Measurements from ENCODE around the gene ACAA1. TPM values are rescaled to one million over a fixed set of nuclear protein-coding genes. Genes with fewer than 3 reads are reported as not detected.

ACAA1 gene
- total and polyA plus RNA-seq, 2 of the 13 experiments (the other 11 are each of a cell fraction or from before 2014, with no cell fraction given): 60.8 to 188 TPM

DNA sequence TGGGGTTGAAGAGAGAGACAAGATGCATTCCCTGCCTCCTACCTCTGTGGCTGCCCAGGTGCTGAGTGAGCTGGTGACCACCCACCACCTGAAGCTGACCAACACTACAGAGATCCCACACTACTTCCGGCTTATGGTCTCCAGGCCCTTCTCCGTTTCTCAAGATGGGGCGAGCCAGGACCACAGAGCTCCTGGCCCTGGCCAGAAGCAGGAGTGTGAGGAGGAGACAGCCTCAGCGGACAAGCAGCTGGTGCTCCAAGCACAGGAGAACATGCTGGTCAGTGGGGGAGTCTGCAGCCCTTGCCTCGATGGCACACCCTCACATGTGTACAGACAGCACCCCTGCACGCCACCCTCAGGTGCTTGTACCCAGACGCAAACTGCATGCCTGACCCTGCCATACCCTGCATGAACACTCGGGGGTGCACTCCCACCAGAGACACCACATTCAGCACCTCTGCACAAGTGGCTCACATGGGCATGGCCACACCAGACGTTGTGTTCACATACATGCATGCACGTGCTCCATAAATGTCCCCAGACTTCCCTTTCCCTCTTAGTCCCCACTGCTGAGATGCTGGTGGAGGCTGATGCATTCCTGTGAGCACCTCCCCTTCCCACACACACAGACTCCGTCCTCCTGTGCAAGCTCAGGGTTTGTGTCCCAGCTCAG lies 19.0 kb downstream of the ACAA1 start (continued):
- no peak for TF ChIP-seq U2AF2 (IDR thresholded peaks at IDR 0.05; ENCODE audit: low read depth, low read length)
- TF ChIP-seq THAP11 (CRISPR knock-in tag; IDR thresholded peaks at IDR 0.05): 0 out of 2 replicates have a peak, but pooled peaks have one; percentile 30
- TF ChIP-seq ZNF556 (CRISPR knock-in tag; IDR thresholded peaks at IDR 0.05; ENCODE audit: borderline replicate concordance): 0 out of 2 replicates have a peak, but pooled peaks have one; percentile 31
- TF ChIP-seq, protein P1, sequence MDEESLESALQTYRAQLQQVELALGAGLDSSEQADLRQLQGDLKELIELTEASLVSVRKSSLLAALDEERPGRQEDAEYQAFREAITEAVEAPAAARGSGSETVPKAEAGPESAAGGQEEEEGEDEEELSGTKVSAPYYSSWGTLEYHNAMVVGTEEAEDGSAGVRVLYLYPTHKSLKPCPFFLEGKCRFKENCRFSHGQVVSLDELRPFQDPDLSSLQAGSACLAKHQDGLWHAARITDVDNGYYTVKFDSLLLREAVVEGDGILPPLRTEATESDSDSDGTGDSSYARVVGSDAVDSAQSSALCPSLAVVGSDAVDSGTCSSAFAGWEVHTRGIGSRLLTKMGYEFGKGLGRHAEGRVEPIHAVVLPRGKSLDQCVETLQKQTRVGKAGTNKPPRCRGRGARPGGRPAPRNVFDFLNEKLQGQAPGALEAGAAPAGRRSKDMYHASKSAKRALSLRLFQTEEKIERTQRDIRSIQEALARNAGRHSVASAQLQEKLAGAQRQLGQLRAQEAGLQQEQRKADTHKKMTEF (CRISPR knock-in tag; IDR thresholded peaks at IDR 0.05): 0 out of 2 replicates have a peak, but pooled peaks have one; percentile 37
- TF ChIP-seq ZNF224 (CRISPR knock-in tag; IDR thresholded peaks at IDR 0.05): no peak
- TF ChIP-seq FOXC1 (CRISPR knock-in tag; IDR thresholded peaks at IDR 0.05; ENCODE audit: borderline replicate concordance): 0 out of 2 replicates have a peak, but pooled peaks have one; percentile 41
- TF ChIP-seq, protein P2, sequence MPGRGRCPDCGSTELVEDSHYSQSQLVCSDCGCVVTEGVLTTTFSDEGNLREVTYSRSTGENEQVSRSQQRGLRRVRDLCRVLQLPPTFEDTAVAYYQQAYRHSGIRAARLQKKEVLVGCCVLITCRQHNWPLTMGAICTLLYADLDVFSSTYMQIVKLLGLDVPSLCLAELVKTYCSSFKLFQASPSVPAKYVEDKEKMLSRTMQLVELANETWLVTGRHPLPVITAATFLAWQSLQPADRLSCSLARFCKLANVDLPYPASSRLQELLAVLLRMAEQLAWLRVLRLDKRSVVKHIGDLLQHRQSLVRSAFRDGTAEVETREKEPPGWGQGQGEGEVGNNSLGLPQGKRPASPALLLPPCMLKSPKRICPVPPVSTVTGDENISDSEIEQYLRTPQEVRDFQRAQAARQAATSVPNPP (CRISPR knock-in tag; IDR thresholded peaks at IDR 0.05): no peak
- TF ChIP-seq CEBPB (IDR thresholded peaks at IDR 0.05; ENCODE audit: borderline replicate concordance, low read depth, low read length): no peak
- TF ChIP-seq ASH2L (IDR thresholded peaks at IDR 0.05; ENCODE audit: insufficient read length, low read depth, low read length): peak; percentile 26
- TF ChIP-seq MED8 (CRISPR knock-in tag; IDR thresholded peaks at IDR 0.05; ENCODE audit: insufficient replicate concordance): no peak
- no peak for TF ChIP-seq NPAS2 (CRISPR knock-in tag; IDR thresholded peaks at IDR 0.05; ENCODE audit: borderline replicate concordance)
- no peak for TF ChIP-seq ZNF615 (CRISPR knock-in tag; IDR thresholded peaks at IDR 0.05; ENCODE audit: borderline replicate concordance)
- TF ChIP-seq FOXA3 (CRISPR knock-in tag; IDR thresholded peaks at IDR 0.05): no peak
- no peak for TF ChIP-seq ZNF10 (CRISPR knock-in tag; IDR thresholded peaks at IDR 0.05; ENCODE audit: borderline replicate concordance, low read depth)
- TF ChIP-seq KDM4B (CRISPR knock-in tag; IDR thresholded peaks at IDR 0.05): 0 out of 2 replicates have a peak, but pooled peaks have one; percentile 12
- no peak for TF ChIP-seq ZFP1 (CRISPR knock-in tag; IDR thresholded peaks at IDR 0.05)
- TF ChIP-seq PITX1 (CRISPR knock-in tag; IDR thresholded peaks at IDR 0.05): 0 out of 2 replicates have a peak, but pooled peaks have one; percentile 17
- no peak for TF ChIP-seq ELF1 (CRISPR knock-in tag; IDR thresholded peaks at IDR 0.05)
- no peak for TF ChIP-seq ZNF205 (CRISPR knock-in tag; IDR thresholded peaks at IDR 0.05)
- TF ChIP-seq ZC3H13 (CRISPR knock-in tag; IDR thresholded peaks at IDR 0.05): peak; percentile 55
- TF ChIP-seq MIXL1 (CRISPR knock-in tag; IDR thresholded peaks at IDR 0.05): peak; percentile 25; the same call in 1 of the 2 replicates
- no peak for TF ChIP-seq SNAPC2 (CRISPR knock-in tag; IDR thresholded peaks at IDR 0.05)
- peak; percentile 45; the same call in 1 of the 2 replicates for TF ChIP-seq ZBTB7B (CRISPR knock-in tag; IDR thresholded peaks at IDR 0.05)
- no peak for TF ChIP-seq RFXANK (CRISPR knock-in tag; IDR thresholded peaks at IDR 0.05)
- TF ChIP-seq KLF6 (CRISPR knock-in tag; IDR thresholded peaks at IDR 0.05): 0 out of 2 replicates have a peak, but pooled peaks have one; percentile 14
- 0 out of 2 replicates have a peak, but pooled peaks have one; percentile 30 for TF ChIP-seq ZNF34 (CRISPR knock-in tag; IDR thresholded peaks at IDR 0.05; ENCODE audit: borderline replicate concordance)
- peak; percentile 42; the same call in 1 of the 2 replicates for TF ChIP-seq AHR (CRISPR knock-in tag; IDR thresholded peaks at IDR 0.05)
- TF ChIP-seq GABPB1 (CRISPR knock-in tag; IDR thresholded peaks at IDR 0.05): 0 out of 2 replicates have a peak, but pooled peaks have one; percentile 23
- peak; percentile 61; the same call in 1 of the 2 replicates for TF ChIP-seq SALL1 (CRISPR knock-in tag; IDR thresholded peaks at IDR 0.05)
- no peak for TF ChIP-seq DNMT3B (CRISPR knock-in tag; conservative IDR thresholded peaks at IDR 0.05)
- TF ChIP-seq MIER2 (CRISPR knock-in tag; IDR thresholded peaks at IDR 0.05): peak; percentile 69; the same call in 1 of the 2 replicates
- peak; percentile 98 for TF ChIP-seq RBM22 (optimal IDR thresholded peaks at IDR 0.05; ENCODE audit: low read length)
